Upper lobe of left lung (tissue), 4 donors: ENCODE data around the gene WASF1.

Experiments used
- POLR2A ChIP-seq, 4 donors: fragments of 450-650 bp; IDR thresholded peaks; one replicate each; pipeline ENCODE4 v1.5.1; 2016 to 2017; ENCODE audit warnings: antibody characterized with exemption in 4 of 4, mild to moderate bottlenecking in 2 of 4
- POLR2AphosphoS5 ChIP-seq, 2 donors: sonication (generic); formaldehyde crosslinking; IDR thresholded peaks; one replicate each; pipeline ENCODE4 v1.5.1; 2017; ENCODE audit warnings: antibody characterized with exemption in 2 of 2

DNA sequence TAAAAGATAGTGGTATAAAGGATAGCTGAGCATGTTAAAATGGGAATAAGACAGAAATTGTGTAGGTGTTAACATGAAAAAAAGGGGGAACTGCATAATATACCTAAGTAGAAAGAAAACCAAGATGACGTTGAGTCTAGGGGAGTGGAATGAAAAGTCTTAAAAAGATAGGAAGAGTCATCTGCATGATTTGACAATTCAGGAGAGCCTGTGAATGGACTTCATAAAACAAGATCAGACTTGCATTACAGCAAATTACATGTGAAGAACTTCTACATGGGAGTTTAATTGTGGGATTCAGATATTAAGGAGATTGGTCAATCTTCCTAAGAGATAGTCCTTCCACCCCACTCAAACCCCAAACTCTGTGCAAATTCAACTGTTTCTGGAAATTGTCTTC lies 85.5 kb downstream of the WASF1 start:
- no peak for TF ChIP-seq POLR2AphosphoS5 (IDR thresholded peaks at IDR 0.05)
- no peak for TF ChIP-seq POLR2A (IDR thresholded peaks at IDR 0.05)
